Activated B cell treated with CpG ODN at 0.5 μM for 24 hours (primary cell): ENCODE measurements around the gene RNF220. TPM values are rescaled to one million over a fixed set of nuclear protein-coding genes. Genes with fewer than 3 reads are reported as not detected.

Experiments
- ATAC-seq: fragments of 200-7000 bp; cut with Tn5 transposase; one replicate; pipeline ENCODE4 v1.10.0; 2021; ENCODE audit warnings: low read depth, mild to moderate bottlenecking, moderate library complexity
- CTCF ChIA-PET: fragments of 350-600 bp; sonication (Branson Sonifier 250); formaldehyde crosslinking; loops from one replicate; lab custom pipeline; 2021; ENCODE audit warnings: antibody characterized with exemption; lab: Charles Lee
- POLR2A ChIA-PET: fragments of 350-600 bp; sonication (Branson Sonifier 250); formaldehyde crosslinking; loops from one replicate; lab custom pipeline; 2021; ENCODE audit warnings: antibody characterized with exemption; lab: Charles Lee
- DNase-seq: peaks from one replicate; pipeline ENCODE4 v3.0.0; 2022
- H3K27ac Mint-ChIP-seq: one replicate; pipeline ENCODE4 v1.8.0; 2020; ENCODE audit warnings: mixed read lengths
- H3K27me3 Mint-ChIP-seq: one replicate; pipeline ENCODE4 v1.8.0; 2021; ENCODE audit warnings: mixed read lengths
- H3K36me3 Mint-ChIP-seq: one replicate; pipeline ENCODE4 v1.8.0; 2021; ENCODE audit warnings: low read depth, mixed read lengths
- H3K4me1 Mint-ChIP-seq: one replicate; pipeline ENCODE4 v1.8.0; 2021; ENCODE audit warnings: mixed read lengths
- H3K4me3 Mint-ChIP-seq: one replicate; pipeline ENCODE4 v1.8.0; 2020; ENCODE audit warnings: mild to moderate bottlenecking, mixed read lengths
- H3K9me3 Mint-ChIP-seq: one replicate; pipeline ENCODE4 v1.8.0; 2020; ENCODE audit warnings: mixed read lengths
- intact Hi-C: fragments of 100-400 bp; cut with micrococcal nuclease; formaldehyde crosslinking; loops from one replicate; pipeline ENCODE4 v1.15.1; 2024
- total RNA-seq: library from RNA; stranded (reverse); gene quantifications from 2 replicates; pipeline ENCODE4 v1.2.3, GENCODE V29; 2022
- TF ChIP-seq, protein P1 (sequence below): fragments of 200-600 bp; IDR thresholded peaks from one replicate; pipeline ENCODE4 v1.8.0; 2022; ENCODE audit warnings: antibody characterized with exemption, mild to moderate bottlenecking

The RNF220 gene
- total RNA-seq, 1 donor from 2014 or later, result 103 TPM

DNA sequence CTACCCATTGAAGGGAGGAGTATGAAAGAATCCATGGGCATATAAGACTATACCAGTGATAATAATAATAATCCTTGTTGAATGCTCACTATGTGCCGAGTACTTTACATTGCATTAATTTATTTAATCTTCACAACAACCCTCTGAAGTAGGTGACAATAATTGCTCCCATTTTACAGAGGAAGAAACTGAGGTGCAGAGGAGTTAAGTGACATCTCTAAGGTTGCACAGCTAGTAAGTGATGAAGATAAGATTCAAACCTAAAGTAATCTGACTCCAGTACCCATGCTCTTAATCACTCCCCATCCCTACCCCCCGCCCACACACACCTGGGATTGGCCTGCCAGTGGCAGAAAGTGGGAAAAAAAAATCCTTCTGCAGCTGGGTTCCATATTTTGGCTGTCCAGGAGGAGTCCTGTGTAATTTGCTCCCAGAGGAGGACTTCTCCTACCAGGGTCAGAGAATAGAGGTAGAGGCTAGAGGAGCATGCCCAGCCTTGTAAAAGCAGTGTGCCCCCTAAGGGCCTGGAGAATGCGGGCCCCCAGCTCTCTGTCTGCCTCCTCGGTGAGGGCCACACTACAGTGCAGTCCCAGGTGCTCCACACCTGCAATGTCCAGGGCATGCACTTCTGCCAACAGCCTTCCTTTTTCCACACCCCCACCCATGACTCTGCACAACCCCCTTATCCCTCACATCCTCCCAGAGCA is 211.4 kb downstream of the RNF220 start:
- ATAC-seq (no peak), DNase-seq (no peak)
- no peaks in the 10 kb centered on the region for H3K4me1 Mint-ChIP-seq
- ChIA-PET POLR2A (interaction anchor here (0.9 kb wide), 1 partner anchor 15 kb away, joined by 3 read pairs; no protein-coding TSS in a partner anchor), CTCF (no interaction called here)
- no peak overlapping the region for H3K27ac Mint-ChIP-seq
- no peak overlapping the region for H3K4me3 Mint-ChIP-seq
- no peaks in the 10 kb centered on the region for H3K9me3 Mint-ChIP-seq
- TF ChIP-seq, protein P1, sequence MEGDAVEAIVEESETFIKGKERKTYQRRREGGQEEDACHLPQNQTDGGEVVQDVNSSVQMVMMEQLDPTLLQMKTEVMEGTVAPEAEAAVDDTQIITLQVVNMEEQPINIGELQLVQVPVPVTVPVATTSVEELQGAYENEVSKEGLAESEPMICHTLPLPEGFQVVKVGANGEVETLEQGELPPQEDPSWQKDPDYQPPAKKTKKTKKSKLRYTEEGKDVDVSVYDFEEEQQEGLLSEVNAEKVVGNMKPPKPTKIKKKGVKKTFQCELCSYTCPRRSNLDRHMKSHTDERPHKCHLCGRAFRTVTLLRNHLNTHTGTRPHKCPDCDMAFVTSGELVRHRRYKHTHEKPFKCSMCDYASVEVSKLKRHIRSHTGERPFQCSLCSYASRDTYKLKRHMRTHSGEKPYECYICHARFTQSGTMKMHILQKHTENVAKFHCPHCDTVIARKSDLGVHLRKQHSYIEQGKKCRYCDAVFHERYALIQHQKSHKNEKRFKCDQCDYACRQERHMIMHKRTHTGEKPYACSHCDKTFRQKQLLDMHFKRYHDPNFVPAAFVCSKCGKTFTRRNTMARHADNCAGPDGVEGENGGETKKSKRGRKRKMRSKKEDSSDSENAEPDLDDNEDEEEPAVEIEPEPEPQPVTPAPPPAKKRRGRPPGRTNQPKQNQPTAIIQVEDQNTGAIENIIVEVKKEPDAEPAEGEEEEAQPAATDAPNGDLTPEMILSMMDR, result no peak
- no peaks in the 10 kb centered on the region for H3K27me3 Mint-ChIP-seq
- H3K36me3 Mint-ChIP-seq, result no peaks in the 10 kb centered on the region
- intact Hi-C loops, result no loop called here

DNA sequence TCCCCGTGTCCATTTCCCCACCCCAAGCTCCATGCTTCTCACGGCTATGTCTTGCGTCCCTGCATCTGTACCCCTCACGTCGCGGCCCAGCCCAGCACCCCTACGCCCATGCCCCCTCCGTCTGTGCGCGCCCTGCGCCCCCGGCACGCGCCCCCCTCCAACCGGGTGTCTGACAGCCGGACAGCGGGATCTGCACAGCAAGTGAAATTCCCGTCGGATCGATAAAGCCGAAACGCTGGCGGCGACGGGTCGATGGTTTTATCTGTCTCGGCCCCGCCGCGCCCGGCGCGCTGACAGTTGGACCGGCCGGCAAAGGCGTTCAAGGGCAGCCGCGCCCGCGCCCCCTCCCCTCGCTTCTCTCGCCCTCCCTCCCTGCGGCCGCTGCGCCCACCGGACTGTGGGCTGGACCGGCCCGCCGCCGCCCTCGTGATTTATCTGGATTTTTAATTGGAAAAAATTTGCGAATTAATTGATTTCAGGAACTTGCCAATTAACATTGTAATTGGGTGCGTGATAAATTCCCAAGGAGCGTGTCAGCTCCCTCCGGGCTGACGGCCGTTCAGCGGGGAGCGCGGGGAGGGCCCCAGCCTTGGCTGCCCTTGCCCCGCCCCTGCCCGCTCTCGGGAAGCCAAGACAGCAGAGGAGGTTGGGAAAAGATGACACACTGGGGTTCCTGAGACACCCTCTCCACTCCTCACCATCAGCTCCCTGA is 212.1 kb downstream of the RNF220 start:
- H3K36me3 Mint-ChIP-seq, result no peaks in the 10 kb centered on the region
- H3K4me3 Mint-ChIP-seq, result no peak overlapping the region
- ChIA-PET CTCF (no interaction called here), POLR2A (interaction anchor here (0.8 kb wide), 1 partner anchor 15 kb away, joined by 3 read pairs; no protein-coding TSS in a partner anchor)
- no peak for DNase-seq
- H3K27me3 Mint-ChIP-seq, result no peaks in the 10 kb centered on the region
- intact Hi-C loops, result no loop called here
- H3K9me3 Mint-ChIP-seq, result no peaks in the 10 kb centered on the region
- TF ChIP-seq, protein P1, result no peak
- H3K4me1 Mint-ChIP-seq, result no peaks in the 10 kb centered on the region
- ATAC-seq, result no peak
- no peak overlapping the region for H3K27ac Mint-ChIP-seq

DNA sequence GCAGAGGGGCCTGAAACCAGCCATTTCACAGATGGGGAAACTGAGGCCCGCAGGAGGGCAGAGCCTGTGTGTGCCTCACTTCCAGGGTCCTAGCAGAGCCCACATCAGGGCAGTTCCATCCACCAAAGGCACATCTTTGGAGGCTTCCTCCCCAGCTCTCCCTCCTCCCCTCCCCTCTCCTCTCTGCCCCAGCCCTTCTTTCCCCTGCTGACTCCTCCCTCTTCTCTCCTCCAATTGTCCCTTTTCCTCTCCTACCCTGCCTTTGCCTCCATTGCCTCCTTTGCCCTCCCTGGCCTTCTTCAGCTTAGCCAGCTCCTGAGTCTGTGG is 212.6 kb downstream of the RNF220 start:
- H3K36me3 Mint-ChIP-seq, result no peaks in the 10 kb centered on the region
- ChIA-PET CTCF (no interaction called here), POLR2A (interaction anchor here (0.8 kb wide), 1 partner anchor 15 kb away, joined by 3 read pairs; no protein-coding TSS in a partner anchor)
- no peaks in the 10 kb centered on the region for H3K4me1 Mint-ChIP-seq
- H3K27ac Mint-ChIP-seq, result no peak overlapping the region
- H3K9me3 Mint-ChIP-seq, result no peaks in the 10 kb centered on the region
- TF ChIP-seq, protein P1, result no peak
- ATAC-seq (no peak), DNase-seq (no peak)
- H3K4me3 Mint-ChIP-seq, result no peak overlapping the region
- H3K27me3 Mint-ChIP-seq, result no peaks in the 10 kb centered on the region
- intact Hi-C loops, result no loop called here

DNA sequence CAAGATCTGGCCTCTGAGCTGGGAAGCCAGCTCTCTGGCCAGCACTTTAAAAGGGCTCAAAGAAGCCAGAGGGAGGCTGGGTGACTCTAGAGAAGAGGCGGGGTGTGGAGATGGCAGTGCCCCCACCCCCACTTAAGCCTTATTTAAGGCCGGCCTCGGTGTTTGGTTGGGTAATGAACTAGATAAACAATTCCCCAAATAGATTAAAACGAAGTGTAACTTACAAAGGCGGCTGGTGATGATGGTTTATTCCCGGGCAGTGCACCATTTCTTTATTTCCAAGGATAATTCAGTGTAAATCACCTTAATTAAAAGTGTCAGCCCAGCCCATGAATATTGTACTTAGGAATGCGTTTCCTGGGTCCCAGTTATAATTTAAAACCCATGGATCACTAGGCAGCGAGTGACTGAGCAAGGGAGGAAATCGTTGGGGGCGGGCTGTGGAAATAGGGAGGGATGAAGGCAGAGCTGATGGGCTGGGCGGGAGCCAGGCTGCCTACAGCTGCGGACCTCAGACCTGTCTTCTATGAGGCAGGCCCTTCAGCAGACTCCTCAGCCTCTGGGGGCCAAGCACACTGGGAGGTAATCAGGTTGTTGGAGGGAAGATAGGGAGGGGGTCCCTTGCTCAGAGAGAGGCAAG is 214.3 kb downstream of the RNF220 start:
- Mint-ChIP-seq H3K4me3 (no peak overlapping the region), H3K9me3 (no peaks in the 10 kb centered on the region), H3K4me1 (no peaks in the 10 kb centered on the region), H3K27ac (no peak overlapping the region), H3K27me3 (no peaks in the 10 kb centered on the region), H3K36me3 (no peaks in the 10 kb centered on the region)
- ChIA-PET POLR2A (interaction anchor here (0.6 kb wide), 1 partner anchor 45 kb away, joined by 5 read pairs; no protein-coding TSS in a partner anchor), CTCF (no interaction called here)
- TF ChIP-seq, protein P1, result no peak
- no peak for DNase-seq
- intact Hi-C loops, result no loop called here
- ATAC-seq, result no peak

DNA sequence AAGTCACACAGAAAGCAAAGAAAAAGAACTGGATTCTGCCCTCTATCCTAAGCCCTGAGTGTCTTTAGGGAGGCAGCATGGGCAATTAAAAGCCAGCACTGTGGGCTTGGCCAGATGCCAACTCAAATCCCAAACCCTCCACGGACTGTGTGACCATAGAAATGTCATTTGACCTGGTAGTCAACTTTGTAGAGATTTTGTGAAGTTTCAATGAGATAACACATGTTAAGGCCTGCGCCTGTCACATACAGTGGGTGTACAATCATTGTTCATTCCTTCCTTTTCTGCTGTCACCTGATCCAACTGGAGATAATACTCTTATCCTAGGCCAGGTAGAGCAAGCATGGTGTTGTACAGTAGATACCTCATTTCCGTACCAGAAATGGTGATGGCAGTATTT is 215.0 kb downstream of the RNF220 start:
- H3K4me1 Mint-ChIP-seq, result no peaks in the 10 kb centered on the region
- H3K4me3 Mint-ChIP-seq, result no peak overlapping the region
- no peaks in the 10 kb centered on the region for H3K36me3 Mint-ChIP-seq
- no peaks in the 10 kb centered on the region for H3K27me3 Mint-ChIP-seq
- H3K9me3 Mint-ChIP-seq, result no peaks in the 10 kb centered on the region
- CTCF ChIA-PET, result interaction anchor here (0.7 kb wide), 1 partner anchor 405 kb away, joined by 6 read pairs; no protein-coding TSS in a partner anchor
- POLR2A ChIA-PET, result no interaction called here
- ATAC-seq, result no peak
- TF ChIP-seq, protein P1, result no peak
- intact Hi-C loops, result no loop called here
- no peak for DNase-seq
- H3K27ac Mint-ChIP-seq, result no peak overlapping the region
